VCaP (cell line): Measurements from ENCODE around the gene HK3.

Source experiments
- H3K27ac ChIP-seq: fragments of 450-650 bp; 2 replicates; pipeline ENCODE4 v1.5.1; 2017
- TF ChIP-seq, protein P1 (sequence below): fragments of 450-650 bp; conservative IDR thresholded peaks from 2 replicates; pipeline ENCODE4 v1.5.1; 2017; ENCODE audit warnings: mild to moderate bottlenecking, moderate library complexity

HK3 gene

GRCh38 chr5:176916337-176916736 is 17.2 kb upstream of the HK3 start:
- TF ChIP-seq, protein P1, sequence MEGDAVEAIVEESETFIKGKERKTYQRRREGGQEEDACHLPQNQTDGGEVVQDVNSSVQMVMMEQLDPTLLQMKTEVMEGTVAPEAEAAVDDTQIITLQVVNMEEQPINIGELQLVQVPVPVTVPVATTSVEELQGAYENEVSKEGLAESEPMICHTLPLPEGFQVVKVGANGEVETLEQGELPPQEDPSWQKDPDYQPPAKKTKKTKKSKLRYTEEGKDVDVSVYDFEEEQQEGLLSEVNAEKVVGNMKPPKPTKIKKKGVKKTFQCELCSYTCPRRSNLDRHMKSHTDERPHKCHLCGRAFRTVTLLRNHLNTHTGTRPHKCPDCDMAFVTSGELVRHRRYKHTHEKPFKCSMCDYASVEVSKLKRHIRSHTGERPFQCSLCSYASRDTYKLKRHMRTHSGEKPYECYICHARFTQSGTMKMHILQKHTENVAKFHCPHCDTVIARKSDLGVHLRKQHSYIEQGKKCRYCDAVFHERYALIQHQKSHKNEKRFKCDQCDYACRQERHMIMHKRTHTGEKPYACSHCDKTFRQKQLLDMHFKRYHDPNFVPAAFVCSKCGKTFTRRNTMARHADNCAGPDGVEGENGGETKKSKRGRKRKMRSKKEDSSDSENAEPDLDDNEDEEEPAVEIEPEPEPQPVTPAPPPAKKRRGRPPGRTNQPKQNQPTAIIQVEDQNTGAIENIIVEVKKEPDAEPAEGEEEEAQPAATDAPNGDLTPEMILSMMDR = no peak
- H3K27ac ChIP-seq = no peak overlapping the region

DNA sequence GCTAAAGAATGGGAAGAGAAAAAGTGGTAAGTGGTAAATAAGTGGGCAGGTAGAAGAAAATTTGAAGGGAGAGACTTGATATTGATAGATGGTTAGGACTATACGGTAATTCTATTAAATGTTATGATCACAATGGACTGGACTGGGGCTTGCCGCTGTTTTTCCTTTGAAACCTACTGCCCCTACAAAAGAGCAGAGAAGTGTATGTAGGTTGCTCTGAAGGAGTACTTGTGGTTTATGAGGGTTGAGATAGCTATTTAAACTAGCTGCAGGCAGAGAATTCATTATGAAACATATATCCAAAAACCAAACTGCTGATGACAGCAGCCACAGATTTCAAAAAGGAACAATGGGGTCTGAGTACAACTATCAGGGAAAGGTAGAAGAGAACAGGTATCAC is 16.8 kb upstream of the HK3 start:
- TF ChIP-seq, protein P1 = no peak
- H3K27ac ChIP-seq = no peak overlapping the region

DNA sequence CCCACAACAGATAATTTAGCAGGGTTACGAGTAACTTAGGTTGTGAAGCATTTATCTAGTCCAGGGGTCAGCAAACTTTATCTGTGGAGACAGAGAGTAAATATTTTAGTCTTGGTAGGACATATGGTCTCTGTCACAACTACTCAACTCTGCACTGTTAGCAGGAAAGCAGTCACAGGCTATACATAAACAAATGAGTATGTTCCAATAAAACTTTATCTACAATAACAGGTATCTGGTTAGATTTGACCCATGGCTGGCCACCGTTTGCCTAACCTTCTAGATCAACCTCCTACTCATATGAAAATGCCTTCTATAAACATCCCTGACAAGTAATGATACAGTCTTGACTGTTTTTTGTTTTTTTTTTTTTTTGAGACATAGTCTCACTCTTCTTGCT is 13.0 kb upstream of the HK3 start:
- TF ChIP-seq, protein P1 = no peak
- no peak overlapping the region for H3K27ac ChIP-seq

DNA sequence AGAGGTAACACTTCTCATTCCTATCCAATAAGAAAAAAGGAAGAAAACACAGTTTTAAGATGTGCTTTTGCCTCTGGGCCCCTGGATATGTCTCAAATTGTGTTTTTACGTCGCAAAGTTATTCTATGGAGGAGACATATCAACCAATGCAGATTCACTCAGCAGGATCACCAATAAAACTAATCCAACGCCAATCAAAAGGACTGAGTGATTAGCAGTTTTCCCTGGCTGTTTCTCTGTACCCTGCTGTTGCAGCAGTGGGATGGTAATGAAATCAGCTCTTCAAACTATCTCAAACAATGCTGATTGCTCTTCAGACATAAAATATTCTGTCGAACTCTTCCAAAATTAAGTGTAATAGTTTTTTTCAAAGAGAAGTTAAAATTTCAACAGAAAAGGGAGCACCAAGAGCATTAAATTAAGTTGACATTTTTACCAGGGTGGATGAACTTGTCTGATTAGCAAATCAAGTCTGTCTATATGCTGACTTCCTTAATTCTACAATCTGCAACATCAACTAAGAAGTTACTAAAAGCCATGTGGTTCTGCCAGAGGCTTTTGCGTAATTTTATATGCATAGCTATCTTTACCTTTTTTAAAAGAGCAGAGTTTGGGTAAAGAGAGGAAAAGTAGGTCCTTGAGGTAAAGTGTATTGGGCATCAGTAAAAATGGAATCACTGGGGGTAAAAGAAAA is 9.7 kb upstream of the HK3 start:
- TF ChIP-seq, protein P1 = no peak
- no peak overlapping the region for H3K27ac ChIP-seq

- TF ChIP-seq, protein P1 = no peak
- H3K27ac ChIP-seq = peak overlapping the region; percentile 3; the same call in 1 of the 2 replicates
Measured at GRCh38 chr5:176906796-176907195, 7.7 kb upstream of the HK3 start.

DNA sequence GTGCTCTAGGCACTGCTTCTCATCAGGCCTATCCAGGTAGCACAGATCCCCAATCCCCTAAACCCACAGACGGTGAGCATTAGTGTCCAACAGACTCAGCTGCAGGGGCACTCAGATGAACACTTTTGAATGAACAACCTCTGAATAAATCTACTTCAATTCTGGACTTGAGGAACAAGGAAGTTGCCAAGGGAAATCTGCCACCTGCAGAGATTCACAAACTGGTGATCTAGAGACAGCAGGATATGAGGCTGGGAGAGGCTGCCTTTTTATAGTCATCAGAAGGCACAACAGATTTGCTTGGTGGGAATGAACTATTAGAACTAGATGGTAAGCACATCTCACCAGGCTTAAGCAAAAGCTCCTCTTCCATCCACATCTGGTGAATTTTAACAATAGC is 7.0 kb upstream of the HK3 start:
- TF ChIP-seq, protein P1 = no peak
- no peak overlapping the region for H3K27ac ChIP-seq

GRCh38 chr5:176904276-176904675 is 5.1 kb upstream of the HK3 start:
- no peak overlapping the region for H3K27ac ChIP-seq
- TF ChIP-seq, protein P1 = no peak
